Thymus (tissue), 11 donors: ENCODE data around the gene GPN1. TPM values are rescaled to one million over a fixed set of nuclear protein-coding genes. Genes with fewer than 3 reads are reported as not detected.
"Not testable (repeated sequence)": the region's sequence is repeated elsewhere in the genome, so short reads cannot be mapped to it uniquely, and the experiment has no call there.

Source experiments
- DNase-seq, 9 donors: peaks; one replicate each; pipeline ENCODE4 v3.0.0-alpha.2; 2013; ENCODE audit warnings: low spot score in 9 of 9, low read depth in 6 of 9, missing footprints in 1 of 9
- H3K27ac ChIP-seq, 2 donors: one replicate each; pipeline ENCODE4 v1.5.1; 2013; ENCODE audit warnings: control low read depth in 1 of 2, low read depth in 1 of 2, low read length in 1 of 2, mild to moderate bottlenecking in 1 of 2, moderate library complexity in 1 of 2
- H3K27me3 ChIP-seq, 2 donors: one replicate each; pipeline ENCODE4 v1.5.1; 2013; ENCODE audit warnings: low read length in 1 of 2; ENCODE audit not compliant: control insufficient read depth in 2 of 2, insufficient read depth in 1 of 2
- H3K36me3 ChIP-seq, 2 donors: one replicate each; pipeline ENCODE4 v1.5.1; 2013; ENCODE audit warnings: low read length in 1 of 2, mild to moderate bottlenecking in 1 of 2, moderate library complexity in 1 of 2; ENCODE audit not compliant: control insufficient read depth in 2 of 2, insufficient read depth in 2 of 2
- H3K4me1 ChIP-seq, 2 donors: one replicate each; pipeline ENCODE4 v1.5.1; 2013; ENCODE audit warnings: low read length in 2 of 2; ENCODE audit not compliant: control insufficient read depth in 2 of 2, insufficient read depth in 2 of 2
- H3K4me3 ChIP-seq, 2 donors: one replicate each; pipeline ENCODE4 v1.5.1; 2013; ENCODE audit warnings: low read length in 2 of 2, control low read depth in 1 of 2, mild to moderate bottlenecking in 1 of 2
- H3K9me3 ChIP-seq, 2 donors: one replicate each; pipeline ENCODE4 v1.5.1; 2013; ENCODE audit warnings: low read length in 1 of 2, mild to moderate bottlenecking in 1 of 2; ENCODE audit not compliant: control insufficient read depth in 2 of 2, insufficient read depth in 1 of 2
- WGBS: extraction: QIAGEN DNeasy Blood & Tissue Kit; methylation state at CpG from one replicate; pipeline ENCODE4 v1.1.7; 2013; 5-methylcytosine and 5-hydroxymethylcytosine counted together
- polyA plus RNA-seq: library from polyadenylated mRNA; stranded (reverse); fragments of 200-250 nt; gene quantifications from one replicate; pipeline ENCODE4 v1.2.3, GENCODE V29; 2013
- total RNA-seq: library from RNA; stranded (reverse); fragments of 120-200 nt; gene quantifications from one replicate; pipeline ENCODE4 v1.2.4, GENCODE V29; 2013
- donor health status: healthy.

GPN1 gene
- total and polyA plus RNA-seq, 2 donors: 33.9 to 35.1 TPM

DNA sequence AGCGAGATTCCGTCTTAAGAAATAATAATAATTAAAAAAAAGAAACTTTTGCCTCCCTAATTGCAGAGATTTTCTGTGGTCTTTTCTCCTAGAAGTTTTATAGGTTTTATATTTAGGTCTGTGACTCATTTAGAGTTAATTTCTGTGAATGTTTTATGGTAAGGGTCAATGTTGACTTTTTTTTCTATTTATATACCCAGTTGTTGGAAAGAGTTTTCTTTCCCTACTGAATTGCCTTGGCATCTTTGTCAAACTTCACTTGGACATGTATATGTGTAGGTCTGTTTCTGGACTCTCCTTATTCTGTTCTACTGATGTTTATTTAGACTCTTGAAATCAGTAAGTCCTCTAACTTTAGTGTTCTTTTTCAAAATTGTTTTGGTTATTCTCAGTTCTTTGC lies 40.5 kb upstream of the GPN1 start:
- Histone ChIP-seq H3K4me3 (no peak overlapping the region), H3K9me3 (peaks cover 2 to 27% of the 10 kb centered on the region in 2 donors), H3K27ac (no peak overlapping the region), H3K4me1 (peaks cover 12 to 14% of the 10 kb centered on the region in 2 donors), H3K27me3 (no peaks in the 10 kb centered on the region), H3K36me3 (peaks cover 0 to 2% of the 10 kb centered on the region in 2 donors)
- no peak for DNase-seq
- WGBS: over 99% methylated on average over 2 of the region's 2 CpGs

DNA sequence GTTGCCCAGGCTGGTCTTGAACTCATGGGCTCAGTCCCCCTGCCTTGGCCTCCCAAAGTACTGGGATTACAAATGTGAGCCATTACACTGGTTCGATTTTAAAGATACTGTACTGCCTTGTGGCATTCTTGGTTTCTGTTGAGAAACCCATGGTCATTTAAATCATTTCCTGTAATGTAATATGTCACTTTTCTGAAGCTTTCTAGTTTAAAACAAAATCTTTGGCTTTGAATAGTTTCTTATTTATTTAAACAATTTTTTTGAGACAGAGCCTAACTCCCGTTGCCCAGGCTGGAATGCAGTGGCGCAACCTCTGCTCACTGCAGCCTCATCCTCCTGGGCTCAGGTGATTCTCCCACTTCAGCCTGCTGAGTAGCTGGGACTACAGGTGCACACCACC lies 37.1 kb upstream of the GPN1 start:
- H3K36me3 ChIP-seq: peaks cover 2 to 9% of the 10 kb centered on the region in 2 donors
- no peaks in the 10 kb centered on the region for H3K27me3 ChIP-seq
- DNase-seq: no peak
- 95% methylated on average over 3 of the region's 3 CpGs for WGBS
- no peak overlapping the region for H3K4me3 ChIP-seq
- no peaks in the 10 kb centered on the region for H3K4me1 ChIP-seq
- no peak overlapping the region for H3K27ac ChIP-seq
- peaks cover 5 to 46% of the 10 kb centered on the region in 2 donors for H3K9me3 ChIP-seq

DNA sequence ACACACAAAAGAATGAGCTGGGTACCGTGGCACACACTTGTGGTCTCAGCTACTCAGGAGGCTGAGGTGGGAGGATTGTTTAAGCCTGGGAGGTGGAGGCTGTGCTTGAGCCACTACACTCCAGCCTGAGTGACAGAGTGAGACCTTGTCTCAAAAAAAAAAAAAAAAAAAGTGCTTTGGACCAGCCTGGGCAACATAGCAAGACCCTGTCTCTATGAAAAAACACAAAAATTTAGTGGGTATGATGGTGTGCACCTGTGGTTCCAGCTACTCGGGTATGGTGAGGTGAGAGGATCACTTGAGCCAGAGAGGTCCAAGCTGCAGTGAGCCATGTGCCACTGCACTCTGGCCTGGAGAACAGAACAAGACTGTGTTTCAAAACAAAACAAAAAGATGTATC lies 35.6 kb upstream of the GPN1 start:
- Histone ChIP-seq H3K9me3 (peaks cover 5 to 46% of the 10 kb centered on the region in 2 donors), H3K27ac (no peak overlapping the region), H3K36me3 (peaks cover 2 to 9% of the 10 kb centered on the region in 2 donors), H3K4me1 (no peaks in the 10 kb centered on the region), H3K27me3 (no peaks in the 10 kb centered on the region), H3K4me3 (no peak overlapping the region)
- DNase-seq: no peak
- 98% methylated on average over 2 of the region's 2 CpGs for WGBS

DNA sequence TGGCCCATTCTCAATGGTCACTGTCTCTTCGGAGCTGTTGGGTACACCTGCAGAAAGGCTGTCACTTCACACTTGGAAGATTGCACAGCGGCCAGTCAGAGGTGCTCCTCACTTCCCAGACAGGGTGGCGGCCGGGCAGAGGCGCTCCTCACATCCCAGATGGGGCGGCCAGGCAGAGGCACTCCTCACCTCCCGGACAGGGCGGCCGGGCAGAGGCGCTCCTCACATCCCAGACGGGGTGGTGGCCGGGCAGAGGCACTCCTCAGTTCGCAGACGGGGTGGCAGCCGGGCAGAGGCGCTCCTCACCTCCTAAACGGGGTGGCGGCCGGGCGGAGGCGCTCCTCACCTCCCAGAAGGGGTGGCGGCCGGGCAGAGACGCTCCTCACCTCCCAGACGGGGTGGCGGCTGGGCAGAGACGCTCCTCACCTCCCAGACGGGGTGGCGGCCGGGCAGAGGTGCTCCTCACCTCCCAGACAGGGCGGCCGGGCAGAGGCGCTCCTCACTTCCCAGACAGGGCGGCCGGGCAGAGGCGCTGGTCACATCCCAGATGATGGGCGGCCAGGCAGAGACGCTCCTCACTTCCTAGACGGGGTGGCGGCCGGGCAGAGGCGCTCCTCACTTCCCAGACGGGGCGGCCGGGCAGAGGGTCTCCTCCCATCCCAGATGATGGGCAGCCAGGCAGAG lies 34.7 kb upstream of the GPN1 start:
- not testable (repeated sequence) for H3K4me3 ChIP-seq, DNase-seq, H3K27me3 ChIP-seq, H3K4me1 ChIP-seq, H3K27ac ChIP-seq
- Histone ChIP-seq H3K36me3 (peaks cover 7 to 10% of the 10 kb centered on the region in 2 donors), H3K9me3 (peaks cover 5 to 46% of the 10 kb centered on the region in 2 donors)
- 98% methylated on average over 45 of the region's 45 CpGs for WGBS

DNA sequence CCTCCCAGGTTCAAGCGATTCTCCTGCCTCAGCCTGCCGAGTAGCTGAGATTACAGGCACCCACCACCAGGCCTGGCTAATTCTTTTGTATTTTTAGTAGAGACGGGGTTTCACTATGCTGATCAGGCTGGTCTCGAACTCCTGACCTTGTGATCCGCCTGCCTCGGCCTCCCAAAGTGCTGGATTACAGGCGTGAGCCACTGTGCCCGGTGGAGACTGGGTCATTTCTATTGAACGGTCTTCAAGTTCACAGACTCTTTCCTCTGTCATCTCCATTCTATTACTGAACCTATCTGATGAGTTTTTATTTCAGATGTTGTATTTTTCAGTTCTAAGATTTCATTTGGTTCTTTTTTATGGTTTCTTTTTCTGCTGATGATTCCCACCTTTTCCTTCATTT lies 33.4 kb upstream of the GPN1 start:
- H3K9me3 ChIP-seq: peaks cover 5 to 46% of the 10 kb centered on the region in 2 donors
- H3K4me1 ChIP-seq, DNase-seq, H3K27ac ChIP-seq, H3K4me3 ChIP-seq, H3K27me3 ChIP-seq: not testable (repeated sequence)
- WGBS: 97% methylated on average over 9 of the region's 9 CpGs
- H3K36me3 ChIP-seq: peaks cover 18 to 22% of the 10 kb centered on the region in 2 donors

DNA sequence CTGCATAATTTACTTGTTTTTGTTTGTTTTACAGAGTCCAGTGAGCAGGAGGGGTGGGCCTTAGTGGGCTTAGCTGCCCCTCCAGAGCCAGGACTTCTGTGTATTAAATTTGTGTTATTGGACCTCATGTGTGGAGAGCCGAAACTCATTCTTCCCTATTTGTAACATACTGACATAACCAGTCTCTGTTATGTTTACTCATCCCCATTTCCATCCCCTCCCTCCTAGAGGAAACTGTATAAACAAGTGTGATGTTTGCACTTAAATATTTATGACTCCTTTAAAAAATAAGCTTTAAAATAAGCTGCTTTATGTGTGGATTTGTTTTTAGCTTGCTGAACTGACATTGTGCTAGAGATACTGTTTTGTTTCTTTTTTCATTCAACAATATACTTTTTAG lies 32.2 kb upstream of the GPN1 start:
- 100% methylated on average over 1 of the region's 1 CpG for WGBS
- no peaks in the 10 kb centered on the region for H3K27me3 ChIP-seq
- H3K36me3 ChIP-seq: peaks cover 26 to 30% of the 10 kb centered on the region in 2 donors
- peaks cover 3 to 35% of the 10 kb centered on the region in 2 donors for H3K9me3 ChIP-seq
- no peak overlapping the region for H3K27ac ChIP-seq
- DNase-seq: no peak
- no peaks in the 10 kb centered on the region for H3K4me1 ChIP-seq
- H3K4me3 ChIP-seq: no peak overlapping the region

DNA sequence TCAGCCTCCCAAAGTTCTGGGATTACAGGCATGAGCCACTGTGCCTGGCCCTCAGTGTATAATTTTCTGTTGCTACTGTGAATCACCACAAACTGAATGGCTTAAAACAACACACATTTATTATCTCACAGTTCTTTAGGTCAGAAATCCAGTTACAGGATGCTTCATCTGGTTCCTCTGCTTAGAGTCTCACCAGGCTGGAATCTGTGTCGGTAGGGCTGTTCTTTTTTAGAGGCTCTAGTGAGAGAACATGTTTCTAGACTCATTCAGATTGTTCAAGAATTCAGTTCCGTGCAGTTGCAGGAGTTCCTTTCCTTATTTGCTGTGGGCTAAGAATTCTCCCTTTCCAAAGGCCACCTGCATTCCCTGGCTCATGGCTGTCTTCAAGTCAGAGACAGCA lies 22.2 kb upstream of the GPN1 start:
- Histone ChIP-seq H3K4me3 (no peak overlapping the region), H3K4me1 (no peaks in the 10 kb centered on the region), H3K9me3 (no peaks in the 10 kb centered on the region), H3K27me3 (no peaks in the 10 kb centered on the region), H3K36me3 (peaks cover 48 to 71% of the 10 kb centered on the region in 2 donors), H3K27ac (no peak overlapping the region)
- no peak for DNase-seq
- 98% methylated on average over 2 of the region's 2 CpGs for WGBS

DNA sequence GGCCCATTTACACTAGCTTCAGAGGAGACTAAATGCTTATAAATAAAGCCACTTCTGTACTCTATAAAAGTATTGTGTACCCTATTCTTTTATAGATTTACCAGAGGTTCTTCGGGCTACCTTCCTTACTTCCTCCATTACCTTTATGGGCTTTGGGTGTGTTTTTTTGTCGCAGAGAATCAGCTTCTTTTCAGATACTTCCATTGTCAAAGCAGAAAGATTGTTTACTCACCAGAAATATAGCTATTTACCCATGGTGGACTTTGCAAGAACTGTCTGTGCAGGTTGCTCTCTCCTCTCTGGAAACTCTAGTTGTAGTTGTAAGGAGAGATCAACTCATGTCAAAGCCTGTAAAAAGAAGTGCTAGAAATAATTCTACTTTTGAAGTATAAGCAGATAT lies 14.9 kb upstream of the GPN1 start:
- Histone ChIP-seq H3K4me1 (no peaks in the 10 kb centered on the region), H3K27me3 (no peaks in the 10 kb centered on the region), H3K36me3 (peaks cover 31 to 60% of the 10 kb centered on the region in 2 donors), H3K27ac (no peak overlapping the region), H3K9me3 (no peaks in the 10 kb centered on the region), H3K4me3 (no peak overlapping the region)
- no peak for DNase-seq
- WGBS: 98% methylated on average over 2 of the region's 2 CpGs

DNA sequence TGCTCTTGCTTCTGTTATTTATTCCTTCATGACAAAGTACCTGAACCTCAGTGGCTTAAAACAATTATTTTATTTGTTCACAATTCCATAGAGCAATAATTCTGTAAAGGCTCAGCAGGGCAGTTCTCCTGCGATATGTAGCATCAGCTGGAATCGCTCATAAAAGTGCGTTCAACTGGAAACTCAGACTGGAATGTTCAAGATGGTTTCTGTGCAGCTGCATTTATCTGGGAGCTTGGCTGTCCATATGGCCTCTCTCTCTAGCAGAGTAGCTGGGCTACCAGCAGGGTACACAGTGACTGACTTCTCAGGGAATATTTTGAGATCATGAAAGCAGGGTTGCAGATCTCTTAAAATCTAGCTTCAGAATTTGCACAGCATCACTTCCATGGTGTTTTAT lies 13.5 kb upstream of the GPN1 start:
- Histone ChIP-seq H3K4me3 (no peak overlapping the region), H3K27ac (no peak overlapping the region), H3K9me3 (no peaks in the 10 kb centered on the region), H3K36me3 (peaks cover 25 to 59% of the 10 kb centered on the region in 2 donors), H3K4me1 (no peaks in the 10 kb centered on the region), H3K27me3 (no peaks in the 10 kb centered on the region)
- over 99% methylated on average over 3 of the region's 3 CpGs for WGBS
- DNase-seq: no peak
